GM18907 (cell line): ENCODE data around the gene LRFN4.

Source experiments
- ATAC-seq: cut with Tn5 transposase; IDR thresholded peaks from one replicate; pipeline ENCODE4 v1.9.1; 2021; ENCODE audit warnings: mild to moderate bottlenecking, moderate library complexity; ENCODE audit not compliant: unreplicated experiment

The LRFN4 gene

GRCh38 chr11:66845143-66845875, 11.6 kb upstream of the LRFN4 start:
- ATAC-seq, result no peak

GRCh38 chr11:66845876-66846212, 11.0 kb upstream of the LRFN4 start:
- no peak for ATAC-seq

GRCh38 chr11:66846671-66847091, 10.2 kb upstream of the LRFN4 start:
- no peak for ATAC-seq

- no peak for ATAC-seq
Measured at GRCh38 chr11:66847461-66848232, 9.2 kb upstream of the LRFN4 start.

GRCh38 chr11:66848671-66849500, 8.0 kb upstream of the LRFN4 start:
- ATAC-seq, result no peak

GRCh38 chr11:66849501-66850234, 7.2 kb upstream of the LRFN4 start:
- ATAC-seq, result no peak

GRCh38 chr11:66850235-66850587, 6.7 kb upstream of the LRFN4 start:
- no peak for ATAC-seq

GRCh38 chr11:66850588-66851238, 6.2 kb upstream of the LRFN4 start:
- no peak for ATAC-seq

GRCh38 chr11:66851239-66851596, 5.6 kb upstream of the LRFN4 start:
- ATAC-seq, result no peak

GRCh38 chr11:66851698-66852465, 5.0 kb upstream of the LRFN4 start:
- ATAC-seq, result no peak

GRCh38 chr11:66852466-66853241, 4.2 kb upstream of the LRFN4 start:
- ATAC-seq, result no peak

- ATAC-seq, result no peak
Measured at GRCh38 chr11:66853242-66854229, 3.3 kb upstream of the LRFN4 start.

GRCh38 chr11:66854231-66854661, 2.6 kb upstream of the LRFN4 start:
- ATAC-seq, result no peak

GRCh38 chr11:66854729-66855211, 2.1 kb upstream of the LRFN4 start:
- no peak for ATAC-seq

- peak; percentile 67 for ATAC-seq
Measured at GRCh38 chr11:66855574-66856495, 1.0 kb upstream of the LRFN4 start.

- no peak for ATAC-seq
Measured at GRCh38 chr11:66857234-66857926, 516 bp downstream of the LRFN4 start.
